Naive thymus-derived CD4-positive, alpha-beta T cell (primary cell): Measurements from ENCODE around the gene GALNT2. TPM values are rescaled to one million over a fixed set of nuclear protein-coding genes. Genes with fewer than 3 reads are reported as not detected.

Experiments
- ATAC-seq: fragments of 150-1000 bp; cut with Tn5 transposase; 2 replicates; pipeline ENCODE4 v1.10.0; 2021; ENCODE audit warnings: mild to moderate bottlenecking, moderate library complexity
- CTCF ChIA-PET: fragments of 350-600 bp; sonication (Branson Sonifier 250); formaldehyde crosslinking; loops from one replicate; lab custom pipeline; 2021; ENCODE audit warnings: antibody characterized with exemption; lab: Charles Lee
- POLR2A ChIA-PET: fragments of 350-600 bp; sonication (Branson Sonifier 250); formaldehyde crosslinking; loops from one replicate; lab custom pipeline; 2021; ENCODE audit warnings: antibody characterized with exemption, inconsistent platforms; lab: Charles Lee
- DNase-seq, 9 donors: peaks; one replicate each; pipeline versions ENCODE4 v3.0.0 to v3.0.0-alpha.2; 2020 to 2022; ENCODE audit warnings: mixed read lengths in 1 of 9
- H3K27ac ChIP-seq: one replicate; pipeline ENCODE4 v1.7.0; 2013; ENCODE audit warnings: mild to moderate bottlenecking, low read depth, low read length, moderate library complexity
- H3K27me3 ChIP-seq, 2 donors: one replicate each; pipeline ENCODE4 v1.7.0; 2013; ENCODE audit warnings: low read length in 2 of 2, mild to moderate bottlenecking in 2 of 2, moderate library complexity in 2 of 2; ENCODE audit not compliant: control insufficient read depth in 2 of 2, insufficient read depth in 2 of 2
- H3K36me3 ChIP-seq, 3 experiments: 1 replicate in 2 of 3; 2 replicates in 1 of 3; pipeline ENCODE4 v1.7.0; 2013; ENCODE audit warnings: low read length in 3 of 3, mild to moderate bottlenecking in 3 of 3, moderate library complexity in 1 of 3; ENCODE audit not compliant: insufficient read depth in 3 of 3, control insufficient read depth in 2 of 3
- H3K4me1 ChIP-seq, 2 donors: one replicate each; pipeline ENCODE4 v1.7.0; 2013; ENCODE audit warnings: low read length in 2 of 2, mild to moderate bottlenecking in 2 of 2, moderate library complexity in 1 of 2; ENCODE audit not compliant: control insufficient read depth in 2 of 2, insufficient read depth in 2 of 2
- H3K4me3 ChIP-seq: 2 replicates; pipeline ENCODE4 v1.7.0; 2013; ENCODE audit warnings: mild to moderate bottlenecking, low read length
- H3K9me3 ChIP-seq, 3 experiments: 1 replicate in 2 of 3; 2 replicates in 1 of 3; pipeline ENCODE4 v1.7.0; 2013; ENCODE audit warnings: low read length in 3 of 3; ENCODE audit not compliant: control insufficient read depth in 2 of 3
- H3K27ac Mint-ChIP-seq, 9 donors: one replicate each; pipeline ENCODE4 v1.8.0; 2020 to 2022; ENCODE audit warnings: mixed read lengths in 9 of 9, mild to moderate bottlenecking in 8 of 9, moderate library complexity in 5 of 9, inconsistent platforms in 2 of 9
- H3K27me3 Mint-ChIP-seq, 5 donors: one replicate each; pipeline ENCODE4 v1.8.0; 2021 to 2022; ENCODE audit warnings: mixed read lengths in 5 of 5, mild to moderate bottlenecking in 1 of 5
- H3K36me3 Mint-ChIP-seq, 5 donors: one replicate each; pipeline ENCODE4 v1.8.0; 2020 to 2022; ENCODE audit warnings: mixed read lengths in 5 of 5, mild to moderate bottlenecking in 3 of 5, inconsistent platforms in 1 of 5
- H3K4me1 Mint-ChIP-seq, 7 donors: one replicate each; pipeline ENCODE4 v1.8.0; 2020 to 2022; ENCODE audit warnings: mixed read lengths in 7 of 7, mild to moderate bottlenecking in 3 of 7, inconsistent platforms in 1 of 7
- H3K4me3 Mint-ChIP-seq, 10 donors: one replicate each; pipeline ENCODE4 v1.8.0; 2020 to 2022; ENCODE audit warnings: mild to moderate bottlenecking in 10 of 10, mixed read lengths in 10 of 10, moderate library complexity in 6 of 10, inconsistent platforms in 2 of 10
- H3K9me3 Mint-ChIP-seq, 11 donors: one replicate each; pipeline ENCODE4 v1.8.0; 2020 to 2022; ENCODE audit warnings: mixed read lengths in 11 of 11, mild to moderate bottlenecking in 4 of 11, inconsistent platforms in 1 of 11, moderate library complexity in 1 of 11
- intact Hi-C, 2 donors: fragments of 100-400 bp; cut with micrococcal nuclease; formaldehyde crosslinking; loops; one replicate each; pipeline ENCODE4 v1.15.1; 2023
- polyA plus RNA-seq, 2 donors: library from polyadenylated mRNA; unstranded; fragments of 300-500 nt; fragmentation: Illumina TruSeq; gene quantifications; one replicate each; pipeline ENCODE4 v1.2.3, GENCODE V29; 2021
- total RNA-seq, 6 experiments: library from RNA in 5 of 6; stranded (reverse) in 5 of 6; gene quantifications; 1 replicate in 5 of 6; 2 replicates in 1 of 6; pipeline ENCODE4 v1.2.3 and lab custom pipeline; 2021 to 2026

GALNT2 gene
- total and polyA plus RNA-seq, 7 experiments from 2014 or later, result 12.0 to 32.7 (median 23.3) TPM

- ChIA-PET CTCF (interaction anchor here (0.6 kb wide), 1 partner anchor 446 kb away, joined by 3 read pairs; no protein-coding TSS in a partner anchor), POLR2A (no interaction called here)
- Histone ChIP-seq H3K27ac (no peak overlapping the region), H3K4me1 (peaks cover 9 to 14% of the 10 kb centered on the region in 2 donors), H3K9me3 (no peaks in the 10 kb centered on the region), H3K4me3 (no peak overlapping the region), H3K27me3 (no peaks in the 10 kb centered on the region), H3K36me3 (no peaks in the 10 kb centered on the region)
- peak overlapping the region in 1 of 9 donors; percentile 46 for H3K27ac Mint-ChIP-seq
- ATAC-seq (no peak), DNase-seq (no peak)
- intact Hi-C loops, result loop anchor here in 1 of 2 donors (10.0 kb wide), 1 partner anchor 1317 kb away; no protein-coding TSS in a partner anchor
- peaks cover 0 to 1% (median 0%) of the 10 kb centered on the region in 11 donors for H3K9me3 Mint-ChIP-seq
- no peaks in the 10 kb centered on the region for H3K27me3 Mint-ChIP-seq
- peaks cover 6 to 20% (median 10%) of the 10 kb centered on the region in 5 donors for H3K36me3 Mint-ChIP-seq
- no peak overlapping the region for H3K4me3 Mint-ChIP-seq
- H3K4me1 Mint-ChIP-seq, result peaks cover 44 to 74% (median 55%) of the 10 kb centered on the region in 7 donors
These were observed 54.9 kb downstream of the GALNT2 start for GRCh38 chr1:230121950-230122349.

- Mint-ChIP-seq H3K9me3 (peaks cover 0 to 1% (median 0%) of the 10 kb centered on the region in 11 donors), H3K27ac (peak overlapping the region in 1 of 9 donors; percentile 46), H3K36me3 (peaks cover 6 to 15% (median 10%) of the 10 kb centered on the region in 5 donors), H3K4me1 (peaks cover 46 to 74% (median 59%) of the 10 kb centered on the region in 7 donors), H3K27me3 (no peaks in the 10 kb centered on the region), H3K4me3 (no peak overlapping the region)
- ATAC-seq, result no peak
- H3K9me3 ChIP-seq, result no peaks in the 10 kb centered on the region
- peaks cover 9 to 17% of the 10 kb centered on the region in 2 donors for H3K4me1 ChIP-seq
- DNase-seq, result no peak
- no peak overlapping the region for H3K4me3 ChIP-seq
- CTCF ChIA-PET, result no interaction called here
- H3K27ac ChIP-seq, result no peak overlapping the region
- no peaks in the 10 kb centered on the region for H3K27me3 ChIP-seq
- no peaks in the 10 kb centered on the region for H3K36me3 ChIP-seq
- intact Hi-C loops, result loop anchor here in 1 of 2 donors (10.0 kb wide), 1 partner anchor 1318 kb away; no protein-coding TSS in a partner anchor
- POLR2A ChIA-PET, result no interaction called here
These were observed 55.6 kb downstream of the GALNT2 start for GRCh38 chr1:230122366-230123279.

DNA sequence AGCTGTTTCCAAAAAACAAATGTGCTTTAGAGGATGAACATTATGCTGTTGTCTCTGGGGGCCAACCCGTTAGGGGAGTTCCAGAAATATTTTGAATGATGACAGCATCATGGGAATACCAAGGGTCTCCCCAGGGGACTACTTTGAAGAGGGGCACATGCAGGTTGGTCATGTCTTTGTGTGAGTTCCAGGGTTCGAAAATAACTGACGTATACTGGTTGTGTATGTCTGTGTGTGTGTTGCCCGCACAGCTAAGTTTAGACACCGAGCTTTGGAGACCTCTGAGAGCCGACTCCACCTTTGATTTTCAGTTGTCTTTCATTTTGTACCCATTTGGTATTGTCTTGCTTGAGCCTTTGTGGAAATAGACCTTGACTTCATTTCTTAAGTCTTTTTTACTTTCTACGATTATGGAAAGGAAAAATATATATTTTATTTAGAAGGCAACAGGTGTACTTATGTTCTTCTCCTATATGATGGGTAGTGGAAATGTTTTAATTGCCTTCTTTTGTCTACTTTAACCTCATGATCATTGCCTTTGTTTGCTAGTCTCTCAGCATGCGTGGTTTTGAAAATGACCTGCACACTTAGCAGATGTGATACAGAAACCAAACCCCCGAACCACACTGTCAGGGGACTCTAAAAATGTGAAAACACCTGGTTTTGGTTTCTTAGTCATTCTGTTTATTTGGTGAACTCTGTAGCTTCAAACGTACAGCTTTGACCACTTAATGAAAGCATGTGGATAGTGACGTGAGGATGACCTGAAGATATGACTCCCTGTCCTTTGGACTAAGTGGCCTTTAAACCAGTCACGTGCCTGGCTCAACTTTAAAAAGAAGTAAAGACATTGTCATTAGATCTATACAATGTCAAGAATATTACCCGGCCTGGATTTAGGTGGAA, 56.5 kb downstream of the GALNT2 start:
- H3K27me3 ChIP-seq, result no peaks in the 10 kb centered on the region
- DNase-seq (no peak), ATAC-seq (peak; percentile 31)
- H3K36me3 Mint-ChIP-seq, result peaks cover 6 to 13% (median 7%) of the 10 kb centered on the region in 5 donors
- H3K36me3 ChIP-seq, result no peaks in the 10 kb centered on the region
- peaks cover 46 to 76% (median 61%) of the 10 kb centered on the region in 7 donors for H3K4me1 Mint-ChIP-seq
- peak overlapping the region in 3 of 9 donors; percentile 17 to 80 (median 37) for H3K27ac Mint-ChIP-seq
- ChIA-PET POLR2A (no interaction called here), CTCF (no interaction called here)
- H3K27ac ChIP-seq, result no peak overlapping the region
- no peaks in the 10 kb centered on the region for H3K27me3 Mint-ChIP-seq
- intact Hi-C loops, result loop anchor here in 1 of 2 donors (1.0 to 10.0 kb wide), 2 partner anchors 13 to 1319 kb away; no protein-coding TSS in a partner anchor
- H3K4me3 Mint-ChIP-seq, result peak overlapping the region in 2 of 10 donors; percentile 18 to 60
- peaks cover 9 to 17% of the 10 kb centered on the region in 2 donors for H3K4me1 ChIP-seq
- H3K4me3 ChIP-seq, result no peak overlapping the region
- H3K9me3 Mint-ChIP-seq, result peaks cover 0 to 1% (median 0%) of the 10 kb centered on the region in 11 donors
- no peaks in the 10 kb centered on the region for H3K9me3 ChIP-seq

DNA sequence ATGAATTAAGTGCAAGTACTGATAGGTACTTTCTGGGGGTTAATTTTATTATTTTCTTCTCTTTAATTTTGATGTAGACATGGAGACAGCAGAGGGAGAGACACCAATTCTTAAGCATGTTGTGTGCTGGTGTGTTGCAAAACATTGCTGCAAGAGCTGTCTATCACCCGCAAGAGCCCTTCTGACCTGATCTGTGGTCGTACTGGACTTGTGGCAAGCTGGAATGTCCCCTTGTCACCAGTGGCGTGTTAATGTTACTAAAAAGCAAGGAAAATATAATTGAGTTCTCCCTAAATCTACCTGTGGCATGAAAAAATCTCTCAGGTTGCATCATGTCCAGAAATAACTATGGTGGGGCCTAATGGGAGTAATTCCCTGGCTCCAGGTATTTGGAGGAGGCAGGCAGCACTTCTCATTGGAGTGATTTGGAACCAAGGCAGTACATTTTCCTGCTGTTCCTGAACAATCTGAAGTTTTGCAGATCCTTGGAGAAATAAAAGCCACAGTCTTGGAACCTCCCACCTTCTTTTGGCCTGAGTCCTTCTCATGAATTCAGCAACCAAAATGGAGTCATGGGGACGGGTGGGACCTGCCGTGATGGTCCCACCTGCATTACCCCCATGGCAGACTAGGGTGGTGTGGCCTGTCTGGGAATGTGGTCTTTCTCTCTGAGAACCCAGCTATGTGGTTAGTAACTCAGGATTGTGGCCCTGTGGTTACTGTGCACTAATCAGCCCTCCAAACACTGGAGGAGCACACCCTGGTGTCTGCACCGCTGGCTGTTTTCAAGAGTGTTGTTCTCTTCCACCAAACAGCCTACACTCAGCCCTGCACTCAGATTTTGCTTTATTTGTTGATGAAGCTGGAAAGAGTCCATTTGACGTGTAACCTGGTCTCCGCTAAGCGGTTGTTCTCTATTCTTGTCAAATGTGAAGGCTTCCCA, 57.4 kb downstream of the GALNT2 start:
- Histone ChIP-seq H3K36me3 (no peaks in the 10 kb centered on the region), H3K4me3 (no peak overlapping the region), H3K9me3 (no peaks in the 10 kb centered on the region), H3K27me3 (no peaks in the 10 kb centered on the region), H3K27ac (no peak overlapping the region), H3K4me1 (peaks cover 9 to 17% of the 10 kb centered on the region in 2 donors)
- peaks cover 0 to 1% (median 0%) of the 10 kb centered on the region in 11 donors for H3K9me3 Mint-ChIP-seq
- H3K4me1 Mint-ChIP-seq, result peaks cover 43 to 81% (median 59%) of the 10 kb centered on the region in 7 donors
- peak overlapping the region in 3 of 9 donors; percentile 37 to 80 (median 58) for H3K27ac Mint-ChIP-seq
- H3K36me3 Mint-ChIP-seq, result peaks cover 6 to 11% (median 7%) of the 10 kb centered on the region in 5 donors
- POLR2A ChIA-PET, result interaction anchor here (0.7 kb wide), 1 partner anchor 243 kb away, joined by 3 read pairs; no protein-coding TSS in a partner anchor
- DNase-seq (no peak), ATAC-seq (no peak)
- CTCF ChIA-PET, result no interaction called here
- peak overlapping the region in 3 of 10 donors; percentile 18 to 60 (median 41) for H3K4me3 Mint-ChIP-seq
- H3K27me3 Mint-ChIP-seq, result no peaks in the 10 kb centered on the region
- intact Hi-C loops, result loop anchor here in 1 of 2 donors (1.0 to 10.0 kb wide), 2 partner anchors 14 to 1320 kb away; no protein-coding TSS in a partner anchor

DNA sequence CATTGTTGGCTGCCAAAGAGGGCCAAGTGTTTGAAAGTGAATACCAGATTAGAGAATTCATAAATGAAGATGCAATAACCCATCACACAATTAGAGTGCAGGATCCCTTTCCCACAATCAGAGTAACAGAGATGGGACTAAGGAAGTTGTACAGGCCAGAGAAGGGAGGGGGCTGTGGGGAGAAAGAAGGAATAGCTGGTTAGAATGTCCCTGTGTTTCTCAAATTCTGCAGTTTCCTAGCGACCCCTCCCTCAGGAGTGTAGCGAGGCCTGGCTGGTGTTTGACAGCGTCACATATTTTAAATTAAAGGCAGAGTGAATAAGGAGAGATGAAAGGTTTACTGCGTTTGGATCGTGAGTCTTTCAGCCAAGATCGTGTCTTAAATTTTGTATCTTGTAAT, 58.1 kb downstream of the GALNT2 start:
- POLR2A ChIA-PET, result no interaction called here
- CTCF ChIA-PET, result no interaction called here
- ATAC-seq, result no peak
- Histone ChIP-seq H3K27ac (no peak overlapping the region), H3K4me1 (peaks cover 9 to 17% of the 10 kb centered on the region in 2 donors), H3K9me3 (no peaks in the 10 kb centered on the region), H3K27me3 (no peaks in the 10 kb centered on the region), H3K36me3 (no peaks in the 10 kb centered on the region), H3K4me3 (no peak overlapping the region)
- Mint-ChIP-seq H3K27ac (peak overlapping the region in 6 of 9 donors; percentile 5 to 85 (median 66)), H3K27me3 (no peaks in the 10 kb centered on the region), H3K4me1 (peaks cover 40 to 83% (median 62%) of the 10 kb centered on the region in 7 donors), H3K4me3 (peak overlapping the region in 4 of 10 donors; percentile 6 to 60 (median 34)), H3K9me3 (peaks cover 0 to 1% (median 0%) of the 10 kb centered on the region in 11 donors), H3K36me3 (peaks cover 6 to 12% (median 10%) of the 10 kb centered on the region in 5 donors)
- intact Hi-C loops, result loop anchor here in 1 of 2 donors (10.0 kb wide), 1 partner anchor 1320 kb away; no protein-coding TSS in a partner anchor
- DNase-seq, result no peak
